Glomerular visceral epithelial cell (primary cell): ENCODE data around the gene LIPK.
"Not testable (repeated sequence)": the region's sequence is repeated elsewhere in the genome, so short reads cannot be mapped to it uniquely, and the experiment has no call there.

Experiments used
- DNase-seq: peaks from one replicate; pipeline ENCODE4 v3.0.0-alpha.2; 2016; ENCODE audit errors: extremely low spot score

Gene LIPK

DNA sequence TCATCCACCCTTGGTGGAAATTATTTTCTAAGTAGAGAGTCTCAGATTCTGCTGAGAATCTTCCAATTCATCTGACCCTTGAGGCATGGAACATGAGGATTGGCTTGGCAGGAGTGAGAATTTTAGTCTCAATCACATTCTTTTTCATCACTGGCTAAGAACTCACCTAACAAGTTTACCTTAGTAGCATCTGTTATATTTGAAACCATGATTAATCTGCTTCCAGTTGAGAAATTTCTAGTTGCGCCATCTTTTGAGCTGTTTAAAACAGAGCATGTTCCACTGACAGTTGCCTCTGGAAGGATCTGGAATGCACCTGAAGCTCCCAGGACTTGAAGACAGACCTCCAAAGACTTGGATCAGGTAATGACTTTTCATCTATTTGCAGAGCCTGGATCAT lies at the start of gene LIPK:
Gene LIPK (plus strand): TSS at position 292 of the 400 bp plus-strand sequence. CDS start 18,295 bp downstream, outside the sequence.
- no peak for DNase-seq

DNA sequence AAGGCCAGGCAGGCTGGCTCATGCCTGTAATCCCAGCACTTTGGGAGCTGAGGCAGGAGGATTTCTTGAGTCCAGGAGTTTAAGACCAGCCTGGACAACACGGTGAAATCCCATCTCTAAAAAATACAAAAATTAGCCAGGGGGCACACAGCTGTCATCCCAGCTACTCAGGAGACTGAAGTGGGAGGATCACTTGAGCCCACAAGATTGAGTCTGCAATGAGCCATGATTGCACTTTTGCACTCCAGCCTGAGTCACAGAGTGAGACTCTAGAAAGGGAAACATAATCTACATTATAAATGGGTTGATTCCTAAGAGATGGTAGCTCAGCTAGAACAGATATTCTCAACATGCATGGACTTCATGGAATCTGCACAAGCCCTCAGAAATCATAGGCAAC lies 48.1 kb upstream of the LIPK start:
- DNase-seq: no peak

DNA sequence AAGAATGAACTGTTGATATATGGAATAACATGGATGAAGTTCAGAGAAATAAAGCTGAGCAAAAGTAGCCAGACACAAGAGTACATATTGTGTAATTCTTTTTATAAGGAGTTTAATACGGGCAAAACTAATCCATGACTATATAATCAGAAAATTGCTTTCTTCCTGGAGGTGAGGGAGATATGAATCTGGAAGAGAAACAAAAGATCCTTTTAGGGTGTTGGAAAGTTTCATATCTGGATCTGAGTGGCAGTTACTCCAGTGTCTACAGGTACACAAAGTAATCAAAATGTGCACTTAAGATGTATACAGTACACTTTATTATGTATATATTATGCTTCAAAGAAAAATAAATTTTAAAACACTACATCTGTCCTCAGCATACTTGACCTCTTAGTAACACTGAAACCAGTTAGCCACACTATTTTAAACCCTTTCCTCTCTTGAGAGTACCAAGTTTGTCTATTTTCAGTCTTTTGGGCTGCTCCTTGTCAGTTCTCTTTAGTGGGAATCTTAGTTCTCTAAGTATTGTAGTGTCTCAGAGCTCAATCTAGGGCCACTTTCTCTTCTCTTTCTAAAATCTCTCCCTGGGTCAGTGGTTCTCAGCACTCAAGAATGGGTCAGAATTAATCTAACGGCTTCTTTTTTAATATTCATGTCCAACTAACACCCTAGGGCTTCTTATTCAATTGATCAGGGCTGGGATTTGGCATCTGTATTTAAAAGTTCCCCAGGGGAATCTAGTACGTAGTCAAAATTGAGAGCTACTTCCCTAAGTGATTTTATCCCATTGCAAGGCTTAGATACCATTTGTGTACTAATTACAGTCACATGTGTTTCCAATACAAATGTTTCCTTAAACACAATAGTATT lies 46.1 kb upstream of the LIPK start:
- no peak for DNase-seq

DNA sequence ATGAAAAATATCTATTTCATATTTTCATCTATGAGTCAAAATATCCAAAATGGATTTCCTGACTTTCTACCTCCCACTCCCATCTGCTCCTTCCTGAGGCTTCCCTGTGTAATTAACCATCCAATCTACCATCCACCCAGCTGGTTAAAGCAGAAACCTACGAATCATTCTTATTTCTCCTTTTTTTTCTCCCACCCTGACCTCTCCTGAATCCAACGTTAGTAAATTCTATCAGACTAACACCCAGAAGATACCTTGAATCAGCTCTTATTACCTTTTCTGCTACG lies 45.5 kb upstream of the LIPK start:
- no peak for DNase-seq

DNA sequence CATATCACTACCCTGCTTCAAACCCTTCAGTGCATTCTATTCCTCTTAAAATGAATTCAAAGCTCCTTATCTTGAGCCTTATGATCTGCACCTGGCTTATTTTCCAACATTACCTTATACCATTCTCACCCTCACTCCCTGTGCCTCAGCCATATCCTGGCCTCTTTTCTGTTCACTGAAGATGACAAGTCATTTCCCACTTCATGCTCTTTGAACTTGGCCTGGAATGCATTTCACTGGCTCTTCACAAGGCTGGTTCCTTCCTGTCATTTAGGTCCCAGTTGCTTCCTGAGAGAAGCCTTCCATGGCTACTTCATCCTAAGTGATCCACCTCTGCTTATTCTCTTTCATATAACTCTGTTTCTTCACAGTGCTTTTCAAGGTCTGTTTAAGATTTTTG lies 45.0 kb upstream of the LIPK start:
- DNase-seq: no peak

DNA sequence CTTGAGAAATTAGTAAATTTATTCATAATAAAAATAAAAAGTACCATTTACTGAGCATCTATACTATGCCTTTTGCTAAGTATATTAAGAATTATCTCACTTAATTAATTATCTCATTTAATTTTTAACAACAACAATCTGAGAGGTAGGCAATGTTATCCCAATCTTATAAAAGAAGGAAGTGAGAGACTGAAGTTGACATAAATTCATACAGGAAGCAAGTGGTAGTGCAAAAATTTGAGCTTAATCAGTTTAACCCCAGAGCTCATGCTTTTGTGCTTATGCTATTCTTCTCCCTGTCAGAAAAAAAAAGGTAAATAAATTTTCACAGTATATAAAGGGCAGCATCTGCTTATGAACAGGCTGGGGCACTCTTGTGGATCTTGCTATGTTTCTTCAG lies 44.5 kb upstream of the LIPK start:
- DNase-seq: no peak

- DNase-seq: not testable (repeated sequence)
Observed at GRCh38 chr10:88663153-88663552, 42.9 kb upstream of the LIPK start.

DNA sequence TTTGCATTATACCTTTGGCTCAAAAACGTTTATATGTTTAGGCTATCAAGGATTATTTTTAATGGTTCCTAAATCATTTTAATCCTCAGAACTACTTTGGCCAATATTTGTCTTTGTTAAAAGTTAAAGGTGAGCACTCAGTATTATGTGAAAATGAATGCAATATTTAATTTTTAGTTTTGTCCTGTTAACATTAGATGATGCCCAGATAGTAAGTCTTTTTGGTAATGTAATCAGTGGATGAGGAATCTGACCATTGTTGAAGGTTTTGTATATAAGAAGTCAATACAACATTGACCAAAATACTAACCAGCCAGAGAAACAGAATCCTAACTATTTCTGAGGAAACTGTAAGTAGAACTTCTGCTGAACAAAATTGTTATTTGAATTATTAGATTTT lies 41.9 kb upstream of the LIPK start, which contains the start of gene LIPF:
Gene LIPF (plus strand): TSS at position 301 of the 400 bp plus-strand sequence. CDS start 2,856 bp downstream, outside the sequence.
- no peak for DNase-seq

GRCh38 chr10:88668465-88668864 lies 37.6 kb upstream of the LIPK start:
- DNase-seq: no peak

DNA sequence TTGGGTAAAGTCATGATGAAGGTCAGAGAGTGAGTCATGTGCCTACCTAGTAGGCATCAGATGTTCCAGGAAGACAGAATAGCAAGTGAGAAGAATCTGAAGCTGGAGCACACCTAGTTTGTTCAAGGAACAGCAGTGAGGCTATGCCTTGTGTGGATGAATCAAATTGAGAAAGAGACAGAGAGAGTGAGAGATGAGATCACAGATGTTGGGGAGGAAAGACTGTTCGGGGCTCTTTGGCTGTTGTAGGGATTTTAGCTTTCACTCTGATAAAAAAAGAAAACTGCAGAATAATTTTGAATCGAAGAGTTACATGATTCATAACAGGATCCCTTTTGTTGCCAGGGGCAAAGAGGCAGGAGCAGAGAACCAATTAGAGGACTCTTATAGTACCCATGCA lies 35.6 kb upstream of the LIPK start:
- no peak for DNase-seq

GRCh38 chr10:88672041-88672440 lies 34.0 kb upstream of the LIPK start:
- DNase-seq: peak; percentile 21

GRCh38 chr10:88676283-88677060 lies 29.6 kb upstream of the LIPK start:
- no peak for DNase-seq

- no peak for DNase-seq
Observed at GRCh38 chr10:88680958-88681357, 25.1 kb upstream of the LIPK start.

- no peak for DNase-seq
Observed at GRCh38 chr10:88682491-88682890, 23.6 kb upstream of the LIPK start.

DNA sequence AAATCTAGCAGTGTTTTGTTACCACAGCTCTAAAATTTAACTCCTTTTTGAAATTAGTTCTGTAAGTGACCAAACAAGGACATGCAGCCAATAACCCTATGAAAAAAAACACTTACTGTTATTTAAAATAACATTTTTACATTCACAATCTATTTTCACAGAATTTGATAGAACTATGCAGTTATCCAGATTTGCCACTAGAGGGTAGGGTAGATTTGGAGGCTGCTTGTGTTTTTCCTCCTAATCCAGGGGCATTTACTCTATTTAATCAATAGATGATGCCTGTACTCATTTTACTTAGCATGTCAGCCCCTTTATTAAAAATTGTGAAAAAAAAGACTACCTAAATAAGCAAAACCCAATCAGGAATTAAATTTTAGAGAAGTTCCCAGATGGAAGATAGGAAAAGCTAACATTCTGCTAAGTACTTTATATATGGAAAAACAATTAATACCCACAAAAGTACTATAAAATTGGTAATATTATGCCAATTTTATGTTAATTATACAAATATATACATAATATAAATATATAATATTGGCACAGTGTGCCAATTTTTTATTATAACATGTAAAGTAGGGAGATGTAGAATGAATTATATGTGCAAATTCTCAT lies 18.1 kb upstream of the LIPK start:
- DNase-seq: peak; percentile 15

DNA sequence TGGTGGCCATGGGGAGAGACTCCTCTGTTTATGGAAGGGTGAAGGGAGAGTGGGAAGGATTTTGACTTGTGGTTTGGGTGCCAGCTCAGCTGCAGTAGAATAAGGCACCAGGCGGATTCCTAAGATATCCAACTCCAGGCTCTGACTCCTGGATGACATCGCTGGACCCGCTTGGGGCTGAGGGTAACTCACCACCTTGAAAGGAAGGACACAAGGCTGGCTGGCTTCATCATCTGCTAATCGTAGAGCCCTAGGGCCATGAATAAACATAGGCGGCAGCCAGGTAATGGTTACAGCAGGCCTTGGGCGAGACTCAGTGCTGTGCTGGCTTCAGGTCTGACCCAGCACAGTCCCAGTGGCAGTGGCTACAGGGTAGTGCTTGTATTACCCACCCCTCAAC lies 16.7 kb upstream of the LIPK start:
- no peak for DNase-seq

GRCh38 chr10:88693392-88694020 lies 12.5 kb upstream of the LIPK start:
- no peak for DNase-seq

DNA sequence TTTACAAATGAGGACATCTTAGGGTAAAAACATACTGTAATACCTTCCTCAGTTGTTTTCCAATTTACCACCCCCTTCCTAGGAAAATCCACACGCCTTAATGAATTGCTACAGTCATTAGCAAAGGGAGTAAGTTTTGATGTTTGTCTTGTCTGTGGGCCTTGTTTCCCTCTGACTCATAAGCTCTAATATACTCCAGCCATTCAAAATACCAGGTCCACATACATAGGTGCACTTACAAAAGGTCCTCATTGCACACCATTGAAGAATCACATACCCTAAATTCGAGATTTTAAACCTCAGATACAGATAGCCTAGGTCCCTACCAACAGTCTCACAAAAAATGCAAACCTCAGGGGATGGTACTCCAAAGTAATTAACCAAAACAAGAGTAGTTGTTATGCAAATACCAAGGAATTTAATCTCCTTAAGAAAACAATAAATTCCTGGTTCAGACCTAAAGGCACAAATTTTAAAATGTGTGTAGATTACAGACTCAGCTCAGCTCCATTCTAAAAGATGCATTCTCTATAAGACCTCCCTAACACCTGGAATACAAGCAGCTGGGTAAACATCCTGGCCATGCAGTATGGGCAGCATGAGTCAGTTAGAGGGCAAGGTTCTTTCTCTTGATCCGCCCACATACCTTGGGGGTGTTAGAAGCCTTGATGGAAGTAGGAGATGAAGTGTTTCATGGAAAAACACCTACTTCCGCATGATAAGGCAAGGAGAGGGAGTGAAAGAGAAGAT lies 3.0 kb upstream of the LIPK start:
- peak; percentile 73 for DNase-seq

DNA sequence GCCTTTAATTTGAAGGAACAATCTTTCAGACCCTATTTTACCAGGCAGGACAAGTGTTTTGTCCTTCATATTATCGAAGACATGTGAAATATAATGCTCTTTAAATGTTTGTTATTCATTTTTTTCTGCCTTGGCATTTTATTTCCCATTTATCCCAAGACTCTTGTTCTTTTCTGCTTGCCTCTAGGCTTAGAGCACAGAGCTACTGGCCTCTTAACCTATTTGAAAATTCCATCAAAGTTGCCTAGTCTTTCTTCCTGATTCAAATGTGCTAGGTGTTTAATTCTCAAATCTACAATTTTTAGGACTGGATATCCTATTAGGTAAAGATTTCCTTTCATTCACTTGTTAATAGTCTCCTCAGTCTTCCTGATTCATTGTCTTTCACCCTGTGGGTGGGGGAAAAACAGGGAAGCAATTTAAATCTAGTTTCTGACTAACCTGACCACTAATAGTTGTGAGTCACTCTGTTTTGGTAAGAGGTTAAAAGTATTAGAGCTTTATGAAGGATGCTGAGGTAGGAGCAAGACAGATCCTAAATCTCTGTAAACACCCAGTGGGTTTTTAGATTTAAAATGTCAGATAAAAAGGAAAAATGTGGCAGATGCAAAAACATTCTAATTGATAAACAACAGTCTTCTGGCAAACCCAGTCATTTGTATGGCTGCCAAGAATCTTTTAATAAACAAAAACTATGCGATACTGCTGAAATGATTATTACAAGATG lies 1.5 kb downstream of the LIPK start:
- peak; percentile 68 for DNase-seq

DNA sequence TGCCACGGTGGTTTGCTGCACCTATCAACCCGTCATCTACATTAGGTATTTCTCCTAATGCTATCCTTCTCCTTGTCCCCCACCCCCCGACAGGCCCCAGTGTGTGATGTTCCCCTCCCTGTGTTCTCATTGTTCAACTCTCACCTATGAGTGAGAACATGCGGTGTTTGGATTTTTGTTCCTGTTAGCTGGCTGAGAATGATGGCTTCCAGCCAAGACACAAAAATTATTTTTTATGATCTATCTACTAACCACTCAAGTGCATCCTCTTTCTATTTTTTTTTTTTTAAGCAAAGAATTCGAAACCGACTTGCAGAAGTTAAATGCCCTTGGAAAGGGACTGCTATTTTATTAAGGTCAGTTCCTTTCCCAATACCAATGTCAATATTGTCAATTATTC lies 3.3 kb downstream of the LIPK start:
- not testable (repeated sequence) for DNase-seq

GRCh38 chr10:88715517-88715916 lies 9.5 kb downstream of the LIPK start:
- no peak for DNase-seq
